Glutamatergic neuron (in vitro differentiated cells): ENCODE measurements around the gene LCOR. TPM values are rescaled to one million over a fixed set of nuclear protein-coding genes. Genes with fewer than 3 reads are reported as not detected.
"Not testable (repeated sequence)": the region's sequence is repeated elsewhere in the genome, so short reads cannot be mapped to it uniquely, and the experiment has no call there.

Experiments
- DNase-seq: peaks from one replicate; pipeline ENCODE4 v3.0.0; 2022
- H3K27ac Mint-ChIP-seq: one replicate; pipeline ENCODE4 v1.8.0; 2020; ENCODE audit warnings: mild to moderate bottlenecking, mixed read lengths, inconsistent platforms; ENCODE audit not compliant: unreplicated experiment
- H3K27me3 Mint-ChIP-seq: one replicate; pipeline ENCODE4 v1.8.0; 2020; ENCODE audit warnings: mild to moderate bottlenecking, moderate library complexity, mixed read lengths, inconsistent platforms; ENCODE audit not compliant: unreplicated experiment
- H3K36me3 Mint-ChIP-seq: one replicate; pipeline ENCODE4 v1.8.0; 2020; ENCODE audit warnings: mild to moderate bottlenecking, mixed read lengths, inconsistent platforms; ENCODE audit not compliant: unreplicated experiment
- H3K4me1 Mint-ChIP-seq: one replicate; pipeline ENCODE4 v1.8.0; 2020; ENCODE audit warnings: mild to moderate bottlenecking, low read depth, mixed read lengths, inconsistent platforms; ENCODE audit not compliant: unreplicated experiment
- H3K4me3 Mint-ChIP-seq: one replicate; pipeline ENCODE4 v1.8.0; 2020; ENCODE audit warnings: mild to moderate bottlenecking, mixed read lengths, inconsistent platforms; ENCODE audit not compliant: unreplicated experiment
- H3K9me3 Mint-ChIP-seq: one replicate; pipeline ENCODE4 v1.8.0; 2020; ENCODE audit warnings: mild to moderate bottlenecking, moderate library complexity, mixed read lengths, inconsistent platforms; ENCODE audit not compliant: unreplicated experiment
- CTCF ChIP-seq: fragments of 200-600 bp; sonication (generic); IDR thresholded peaks from one replicate; pipeline ENCODE4 v1.5.0; 2021; ENCODE audit not compliant: partially characterized antibody, unreplicated experiment
- total RNA-seq: library from RNA; stranded (reverse); fragmentation: NEBNext Ultra II Directional; extraction: Animal tissue kit (Norgen Biotek cat#: 25700); gene quantifications from one replicate; pipeline ENCODE4 v1.2.1, GENCODE V29; 2021; ENCODE audit not compliant: unreplicated experiment

The LCOR gene
- total RNA-seq, 1 donor from 2014 or later = 132 TPM

GRCh38 chr10:96794836-96795733 is 37.0 kb upstream of the LCOR start:
- no peak for TF ChIP-seq CTCF
- H3K4me1 Mint-ChIP-seq = no peaks in the 10 kb centered on the region
- DNase-seq = no peak
- no peak overlapping the region for H3K4me3 Mint-ChIP-seq
- H3K27me3 Mint-ChIP-seq = peaks cover 1% of the 10 kb centered on the region
- peaks cover 1% of the 10 kb centered on the region for H3K9me3 Mint-ChIP-seq
- no peak overlapping the region for H3K27ac Mint-ChIP-seq
- H3K36me3 Mint-ChIP-seq = no peaks in the 10 kb centered on the region

- TF ChIP-seq CTCF = no peak
- Mint-ChIP-seq H3K4me1 (no peaks in the 10 kb centered on the region), H3K27me3 (peaks cover 2% of the 10 kb centered on the region), H3K9me3 (peaks cover 3% of the 10 kb centered on the region), H3K36me3 (no peaks in the 10 kb centered on the region), H3K4me3 (no peak overlapping the region), H3K27ac (no peak overlapping the region)
- no peak for DNase-seq
These were observed 34.6 kb upstream of the LCOR start for GRCh38 chr10:96797485-96797884.

- Mint-ChIP-seq H3K4me3 (no peak overlapping the region), H3K27me3 (peaks cover 2% of the 10 kb centered on the region), H3K9me3 (peaks cover 2% of the 10 kb centered on the region), H3K27ac (no peak overlapping the region), H3K4me1 (no peaks in the 10 kb centered on the region), H3K36me3 (peaks cover 10% of the 10 kb centered on the region)
- no peak for TF ChIP-seq CTCF
- no peak for DNase-seq
These were observed 28.8 kb upstream of the LCOR start for GRCh38 chr10:96803288-96803664.

GRCh38 chr10:96814264-96814663 is 17.8 kb upstream of the LCOR start:
- Mint-ChIP-seq H3K9me3 (no peaks in the 10 kb centered on the region), H3K4me1 (no peaks in the 10 kb centered on the region), H3K27ac (no peak overlapping the region), H3K27me3 (no peaks in the 10 kb centered on the region), H3K4me3 (no peak overlapping the region), H3K36me3 (no peaks in the 10 kb centered on the region)
- DNase-seq = no peak
- no peak for TF ChIP-seq CTCF

GRCh38 chr10:96818971-96819370 is 13.1 kb upstream of the LCOR start:
- DNase-seq, H3K4me1 Mint-ChIP-seq, H3K27me3 Mint-ChIP-seq, H3K9me3 Mint-ChIP-seq, H3K27ac Mint-ChIP-seq, H3K4me3 Mint-ChIP-seq, H3K36me3 Mint-ChIP-seq: not testable (repeated sequence)
